ENCODE results near the gene KRTAP12-4.

DNA sequence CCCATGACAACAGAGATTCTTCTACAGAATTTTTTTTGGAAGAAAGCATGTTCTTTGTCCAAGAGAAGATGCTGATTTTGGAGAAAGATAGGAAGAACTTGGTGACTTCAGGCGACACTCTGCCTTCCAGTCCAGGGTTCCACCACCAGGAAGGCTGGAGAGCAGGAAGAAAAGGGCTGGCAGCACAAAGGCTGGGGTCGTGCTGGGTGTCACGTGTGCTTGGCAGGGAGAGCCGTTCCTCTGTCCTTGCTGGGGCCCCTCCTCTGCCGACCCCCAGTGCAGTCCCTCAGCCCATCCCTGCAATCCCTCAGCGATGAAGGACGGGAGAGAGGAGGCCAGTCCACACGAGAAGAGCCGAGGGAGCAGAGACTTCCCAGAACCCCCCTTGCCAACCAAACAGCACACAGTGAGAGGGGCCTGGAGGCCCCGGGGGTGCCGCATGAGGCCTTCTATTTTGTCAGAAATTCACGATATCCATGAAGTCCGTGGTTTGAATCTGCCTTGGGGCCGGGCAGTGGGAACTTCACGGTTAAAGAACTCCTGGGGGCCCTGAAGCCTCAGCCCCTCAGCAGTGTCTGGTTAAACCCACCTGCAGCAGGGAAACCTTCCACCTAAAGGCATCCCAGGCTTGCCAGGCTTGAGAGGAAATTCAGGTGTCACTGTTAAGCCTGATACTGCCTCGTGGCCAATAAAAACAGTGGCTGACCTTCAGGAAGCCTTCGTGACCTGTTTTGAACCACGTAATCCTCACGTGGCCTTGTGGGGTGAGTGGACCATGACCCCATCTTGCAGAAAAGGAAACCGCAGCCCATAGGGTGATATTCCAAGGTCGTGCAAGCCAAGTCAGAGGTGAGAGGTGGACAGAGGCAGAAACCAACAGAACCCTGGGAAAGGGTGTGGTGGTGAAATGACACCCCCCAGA, 45.9 kb upstream of the KRTAP12-4 start:
- TF ChIP-seq CTCF (IDR thresholded peaks at IDR 0.05) (no peak), ZFX (IDR thresholded peaks at IDR 0.05; ENCODE audit: borderline replicate concordance) (no peak)
